Hematopoietic multipotent progenitor cell treated with erythropoietin and hydrocortisone succinate and interleukin-3 and kit ligand, for 8 days (in vitro differentiated cells): ENCODE results near the gene BAIAP2L2.
"Not testable (repeated sequence)": the region's sequence is repeated elsewhere in the genome, so short reads cannot be mapped to it uniquely, and the experiment has no call there.

Experiments
- DNase-seq: peaks from one replicate; pipeline ENCODE4 v3.0.0-alpha.2; 2015

The BAIAP2L2 gene, protein sequence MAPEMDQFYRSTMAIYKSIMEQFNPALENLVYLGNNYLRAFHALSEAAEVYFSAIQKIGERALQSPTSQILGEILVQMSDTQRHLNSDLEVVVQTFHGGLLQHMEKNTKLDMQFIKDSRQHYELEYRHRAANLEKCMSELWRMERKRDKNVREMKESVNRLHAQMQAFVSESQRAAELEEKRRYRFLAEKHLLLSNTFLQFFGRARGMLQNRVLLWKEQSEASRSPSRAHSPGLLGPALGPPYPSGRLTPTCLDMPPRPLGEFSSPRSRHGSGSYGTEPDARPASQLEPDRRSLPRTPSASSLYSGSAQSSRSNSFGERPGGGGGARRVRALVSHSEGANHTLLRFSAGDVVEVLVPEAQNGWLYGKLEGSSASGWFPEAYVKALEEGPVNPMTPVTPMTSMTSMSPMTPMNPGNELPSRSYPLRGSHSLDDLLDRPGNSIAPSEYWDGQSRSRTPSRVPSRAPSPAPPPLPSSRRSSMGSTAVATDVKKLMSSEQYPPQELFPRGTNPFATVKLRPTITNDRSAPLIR

DNA sequence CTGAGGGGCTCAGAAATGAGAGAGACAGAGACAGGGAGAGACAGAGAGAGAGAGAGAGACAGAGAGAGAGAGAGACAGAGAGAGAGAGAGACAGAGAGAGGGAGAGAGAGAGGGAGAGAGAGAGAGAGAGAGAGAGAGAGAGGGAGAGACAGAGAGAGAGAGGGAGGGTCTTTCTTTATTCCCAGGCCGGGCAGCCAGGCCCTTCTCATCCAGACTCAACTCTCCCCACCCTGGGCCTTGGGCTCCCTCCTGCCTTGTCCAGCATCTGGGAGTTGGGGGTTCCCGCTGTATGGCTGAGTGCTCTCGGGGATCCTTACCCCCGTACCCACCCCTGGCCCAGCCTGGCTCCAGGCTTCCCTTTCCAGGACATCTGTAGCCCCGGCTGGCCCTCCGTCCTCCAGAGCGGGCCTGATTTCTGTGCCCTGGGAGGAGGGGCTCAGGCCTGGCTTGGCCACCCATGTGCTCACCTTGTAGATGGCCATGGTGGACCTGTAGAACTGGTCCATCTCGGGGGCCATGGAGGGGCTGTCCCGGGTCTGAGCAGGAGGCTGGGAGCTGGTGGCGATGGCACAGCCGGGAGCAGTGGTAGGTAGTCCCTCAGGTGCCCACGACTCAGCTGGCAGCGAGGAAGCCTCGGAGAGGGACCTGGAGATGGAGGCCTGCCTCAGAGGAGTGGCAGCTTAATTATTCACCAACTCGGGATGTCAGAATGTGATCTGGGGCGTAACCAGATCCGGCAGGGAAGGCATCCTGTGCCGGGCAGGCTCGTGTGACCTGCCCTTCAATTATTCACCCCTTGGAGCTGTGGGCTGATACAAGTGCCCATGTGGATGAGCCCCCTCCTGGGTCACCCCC, at the start of gene BAIAP2L2:
BAIAP2L2 (minus strand) TSS at position 677 of the 855 bp plus-strand sequence; CDS start at position 518, 159 bp downstream.
- no peak for DNase-seq

DNA sequence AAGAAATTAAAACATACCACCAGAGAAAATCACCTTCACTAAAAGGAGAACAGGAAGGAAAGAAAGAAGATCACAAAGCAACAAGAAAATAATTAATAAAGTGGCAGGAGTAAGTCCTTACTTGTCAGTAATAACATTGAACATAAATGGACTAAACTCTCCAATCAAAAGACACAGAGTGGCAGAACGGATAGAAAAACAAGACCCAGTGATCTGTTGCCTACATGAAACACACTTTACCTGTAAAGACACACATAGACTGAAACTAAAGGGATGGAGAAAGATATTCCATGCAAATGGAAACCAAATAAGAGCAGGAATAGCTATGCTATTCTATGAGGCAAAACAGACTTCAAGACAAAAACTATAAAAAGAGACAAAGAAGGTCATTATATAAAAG, 45.2 kb upstream of the BAIAP2L2 start:
- DNase-seq, result no peak

DNA sequence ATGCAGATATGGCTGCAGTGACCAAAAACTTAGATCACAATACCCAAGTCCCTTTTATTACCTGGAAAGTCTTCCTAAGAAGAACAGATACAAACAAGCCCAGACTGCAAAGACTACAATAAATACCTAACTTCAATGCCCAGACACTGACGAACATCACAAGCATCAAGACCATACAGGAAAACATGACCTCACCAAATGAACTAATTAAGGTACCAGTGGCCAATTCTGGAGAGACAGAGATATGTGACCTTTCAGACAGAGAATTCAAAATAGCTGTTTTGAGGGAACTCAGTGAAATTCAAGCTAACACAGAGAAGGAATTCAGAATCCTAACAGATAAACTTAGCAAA, 44.1 kb upstream of the BAIAP2L2 start:
- not testable (repeated sequence) for DNase-seq

DNA sequence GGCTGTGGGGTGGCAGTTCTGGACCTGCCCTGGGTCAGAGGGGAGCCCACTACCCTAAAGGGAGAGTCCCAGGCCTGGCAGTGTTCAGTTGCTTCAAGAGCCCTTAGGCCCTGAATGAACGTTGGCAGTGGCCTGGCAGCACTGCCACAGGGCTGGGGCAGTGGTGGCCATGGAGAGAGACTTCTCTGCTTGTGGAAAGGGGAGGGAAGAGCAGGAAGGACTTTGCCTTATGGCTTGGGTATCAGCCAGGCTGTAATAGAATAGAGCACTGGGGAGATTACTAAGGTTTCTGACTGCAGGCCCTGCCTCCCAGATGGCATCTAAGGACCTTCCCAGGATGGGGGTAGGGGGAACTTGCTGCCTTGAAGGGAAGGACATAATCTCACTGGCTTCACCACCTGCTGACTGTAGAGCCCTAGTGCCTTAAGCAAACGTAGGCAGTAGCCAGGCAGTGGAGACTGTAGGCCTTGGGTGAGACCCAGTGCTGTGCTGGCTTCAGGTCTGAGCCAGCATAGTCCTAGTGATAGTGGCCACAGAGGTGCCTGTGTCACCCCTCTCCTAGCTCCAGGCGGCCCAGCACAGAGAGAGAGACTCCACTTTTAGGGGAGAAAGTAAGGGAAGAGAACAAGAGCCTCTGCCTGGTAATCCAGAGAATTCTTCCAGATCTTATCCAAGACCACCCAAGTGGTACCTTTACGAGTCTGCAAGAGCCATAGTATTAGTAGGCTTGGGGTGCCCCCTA, 43.5 kb upstream of the BAIAP2L2 start:
- peak; percentile 44 for DNase-seq

DNA sequence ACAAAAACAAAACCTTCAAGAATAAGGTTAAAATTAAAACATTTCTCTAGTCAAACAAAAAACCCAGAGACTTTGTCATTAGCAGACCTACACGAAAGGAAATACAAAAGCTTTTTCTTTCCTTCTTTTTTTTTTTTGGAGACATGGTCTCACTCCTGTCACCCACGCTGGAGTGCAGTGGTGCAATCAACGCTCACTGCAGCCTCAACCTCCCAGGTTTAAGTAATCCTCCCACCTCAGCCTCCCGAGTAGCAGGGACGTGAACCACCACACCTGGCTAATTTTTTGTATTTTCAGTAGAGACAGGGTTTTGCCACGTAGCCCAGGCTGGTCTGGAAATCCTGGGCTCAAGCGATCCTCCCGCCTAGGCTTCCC, 40.6 kb upstream of the BAIAP2L2 start:
- DNase-seq, result no peak

DNA sequence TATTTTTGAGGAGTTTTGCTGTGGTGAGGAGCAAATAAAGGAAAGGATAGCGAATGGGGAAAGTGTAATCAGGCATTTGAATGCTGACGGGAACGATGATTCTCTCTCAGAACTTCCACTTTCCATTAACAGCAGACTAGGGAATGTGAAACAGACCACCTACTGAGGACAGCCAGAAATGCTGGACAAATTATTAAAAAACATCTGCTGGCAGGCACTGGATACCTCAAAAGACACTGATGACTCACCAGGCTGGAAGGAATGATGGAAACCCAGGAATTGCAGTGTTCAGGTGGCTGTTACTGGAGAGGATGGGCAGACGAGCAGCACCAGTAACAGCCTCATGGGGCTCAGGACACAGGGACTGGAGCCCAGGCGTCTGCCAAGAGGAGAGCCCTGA, 37.8 kb upstream of the BAIAP2L2 start:
- no peak for DNase-seq

DNA sequence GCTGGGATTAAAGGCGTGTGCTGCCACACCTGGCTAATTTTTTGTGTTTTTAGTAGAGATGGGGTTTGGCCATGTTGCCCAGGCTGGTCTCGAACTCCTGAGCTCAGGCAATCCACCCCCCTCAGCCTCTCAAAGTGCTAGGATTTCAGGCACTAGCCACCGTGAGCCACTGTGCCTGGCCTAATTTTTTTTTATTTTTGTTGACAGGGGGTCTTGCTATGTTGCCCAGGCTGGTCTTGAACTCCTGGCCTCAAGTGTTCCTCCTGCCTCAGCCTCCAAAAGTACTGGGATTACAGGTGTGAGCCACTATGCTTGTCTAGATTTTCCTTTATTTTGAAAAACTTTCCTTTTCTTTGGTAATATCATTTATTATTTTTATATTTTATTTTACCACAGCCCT, 35.7 kb upstream of the BAIAP2L2 start:
- DNase-seq, result not testable (repeated sequence)

DNA sequence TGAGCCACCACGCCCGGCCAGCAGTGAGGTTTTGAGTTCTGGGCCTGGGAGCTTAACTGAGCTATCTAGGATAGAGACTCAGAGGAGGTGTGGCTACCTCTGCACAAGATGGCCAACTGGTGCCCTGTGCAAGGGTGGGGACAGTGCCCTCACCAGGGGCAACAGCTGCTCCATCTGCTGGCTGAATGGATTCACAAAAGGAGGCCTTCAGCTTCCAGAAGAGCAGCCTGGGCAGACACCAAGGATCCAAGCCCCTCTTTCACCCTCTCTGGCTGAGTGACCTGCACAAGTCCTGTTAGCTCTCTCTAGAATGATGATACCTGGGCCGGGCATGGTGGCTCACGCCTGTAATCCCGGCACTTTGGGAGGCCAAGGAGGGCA, 33.5 kb upstream of the BAIAP2L2 start:
- peak; percentile 86 for DNase-seq

DNA sequence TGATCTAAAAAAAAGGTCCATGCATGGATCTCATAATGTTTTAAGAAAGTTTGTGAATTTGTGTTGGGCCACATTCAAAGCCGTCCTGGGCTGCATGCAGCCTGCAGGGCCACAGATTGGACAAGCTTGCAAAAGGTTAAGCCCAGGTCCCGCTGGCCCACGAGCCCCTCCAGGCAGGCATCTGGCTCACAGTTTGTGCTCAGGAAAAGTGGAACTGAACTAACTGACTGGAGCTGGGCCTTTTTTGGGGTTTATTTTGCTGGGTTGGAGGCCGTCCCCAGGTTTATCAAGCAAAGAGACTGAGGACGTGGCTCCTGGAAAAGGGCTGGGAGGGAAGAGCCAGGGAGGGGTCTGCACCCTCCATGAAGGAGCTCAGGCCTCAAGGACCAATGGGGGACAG, 32.1 kb upstream of the BAIAP2L2 start:
- DNase-seq, result peak; percentile 25

DNA sequence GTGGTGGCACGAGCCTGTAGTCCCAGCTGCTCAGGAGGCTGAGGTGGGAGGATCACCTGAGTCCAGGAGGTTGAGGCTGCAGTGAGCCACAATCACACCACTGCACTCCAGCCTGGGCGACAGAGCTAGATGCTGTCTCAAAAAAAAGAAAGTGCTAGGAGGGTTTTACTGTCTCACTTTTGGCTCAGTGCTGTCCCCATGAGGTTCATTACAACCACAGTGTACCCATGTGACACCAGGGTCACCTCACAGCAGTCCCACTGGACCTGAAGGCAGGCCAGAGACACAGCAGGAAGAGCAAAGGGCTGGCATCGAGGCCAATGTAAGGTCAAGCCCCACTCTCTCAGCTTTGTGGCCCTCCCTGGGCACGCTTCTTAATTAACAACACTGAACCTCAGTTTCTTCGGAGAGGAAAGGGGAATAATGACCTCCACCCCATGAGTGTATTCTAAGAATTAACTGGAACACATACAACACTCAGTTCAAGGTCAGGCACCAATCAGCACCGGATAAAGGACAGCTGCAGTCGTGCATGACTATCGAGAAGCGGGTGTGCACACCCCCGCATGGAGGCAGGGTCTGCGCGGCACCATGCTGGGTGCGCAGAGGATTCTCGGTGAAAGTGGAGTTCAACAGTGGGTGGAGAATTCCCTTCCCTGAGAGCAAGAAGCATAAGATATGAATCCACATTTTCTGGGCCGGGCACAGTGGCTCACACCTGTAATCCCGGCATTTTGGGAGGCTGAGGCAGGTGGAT, 30.9 kb upstream of the BAIAP2L2 start:
- peak; percentile 63 for DNase-seq

DNA sequence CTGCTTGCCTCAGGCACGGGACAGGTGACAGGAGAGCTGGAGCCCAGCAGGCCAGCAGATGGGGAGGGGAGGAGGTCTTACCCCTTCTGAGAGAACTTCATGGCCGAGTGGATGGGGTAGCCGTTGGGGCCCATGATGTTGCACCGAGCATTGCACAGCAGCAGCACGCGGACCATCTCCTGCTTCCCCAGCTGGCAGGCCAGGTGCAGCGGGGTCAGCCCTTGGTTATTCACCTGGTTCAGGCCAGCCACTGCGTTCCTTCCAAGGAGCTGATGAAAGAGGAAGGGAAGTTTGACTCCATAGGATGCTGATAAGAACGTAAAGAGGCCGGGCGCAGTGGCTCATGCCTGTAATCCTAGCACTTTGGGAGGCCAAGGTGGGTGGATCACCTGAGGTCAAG, 29.4 kb upstream of the BAIAP2L2 start:
- no peak for DNase-seq

DNA sequence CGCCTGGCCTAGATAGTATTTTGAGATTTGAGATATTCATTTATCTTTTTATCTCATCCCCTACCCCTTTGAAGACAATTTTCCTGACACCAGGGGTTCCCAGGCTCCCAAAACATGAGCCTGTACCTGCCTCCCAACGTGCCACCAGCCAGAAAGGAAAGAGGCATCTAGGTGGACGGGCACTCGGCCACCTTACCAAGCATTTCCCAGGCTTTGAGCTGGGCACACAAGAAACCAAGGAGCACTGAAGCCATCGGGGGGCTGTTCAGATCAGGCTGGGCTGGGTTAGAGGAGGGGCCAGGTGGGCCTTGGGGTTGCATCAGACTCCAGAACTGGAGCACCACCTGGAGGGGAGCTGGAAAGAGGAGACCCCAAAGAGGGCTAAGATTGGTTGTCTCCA, 28.5 kb upstream of the BAIAP2L2 start:
- no peak for DNase-seq

DNA sequence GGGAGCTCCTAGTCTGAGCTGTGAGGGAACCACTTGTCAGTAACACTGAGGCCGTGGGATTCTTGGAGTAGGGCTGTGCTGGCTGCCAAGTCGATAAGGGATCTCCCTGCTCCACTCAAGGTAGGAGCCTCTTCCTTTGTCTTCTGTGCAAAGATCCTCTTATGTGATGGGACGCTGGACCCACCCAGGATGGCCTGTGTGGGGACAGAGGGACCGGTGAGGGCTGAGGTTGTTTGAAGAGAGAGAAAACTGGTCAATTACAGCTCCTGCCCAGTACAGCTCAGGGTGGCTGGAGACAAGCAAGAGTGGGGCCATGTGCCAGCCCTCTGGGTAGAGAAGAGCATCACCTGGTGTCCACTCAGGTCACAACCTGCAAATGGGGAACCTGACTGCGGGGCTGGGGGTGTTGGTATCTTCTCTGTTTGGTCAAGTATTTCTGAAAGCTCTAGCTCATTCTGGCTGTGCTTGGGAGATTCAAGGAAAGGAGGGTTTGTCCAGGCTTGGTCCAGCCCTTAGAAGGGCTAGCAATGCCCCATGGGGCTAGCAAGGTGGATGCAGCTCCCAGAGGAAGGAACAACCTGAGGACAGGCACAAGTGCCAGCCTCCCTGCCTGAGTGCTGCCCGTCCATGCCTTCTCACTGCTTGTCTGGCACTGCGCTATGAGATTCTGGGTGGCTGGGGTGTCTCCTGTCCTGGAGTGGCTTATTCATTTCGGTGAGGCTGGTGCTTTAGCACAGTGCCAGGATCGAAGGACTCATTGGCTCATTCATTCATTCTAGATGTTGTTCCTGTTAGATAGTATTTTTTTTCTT, 27.6 kb upstream of the BAIAP2L2 start:
- DNase-seq, result no peak

DNA sequence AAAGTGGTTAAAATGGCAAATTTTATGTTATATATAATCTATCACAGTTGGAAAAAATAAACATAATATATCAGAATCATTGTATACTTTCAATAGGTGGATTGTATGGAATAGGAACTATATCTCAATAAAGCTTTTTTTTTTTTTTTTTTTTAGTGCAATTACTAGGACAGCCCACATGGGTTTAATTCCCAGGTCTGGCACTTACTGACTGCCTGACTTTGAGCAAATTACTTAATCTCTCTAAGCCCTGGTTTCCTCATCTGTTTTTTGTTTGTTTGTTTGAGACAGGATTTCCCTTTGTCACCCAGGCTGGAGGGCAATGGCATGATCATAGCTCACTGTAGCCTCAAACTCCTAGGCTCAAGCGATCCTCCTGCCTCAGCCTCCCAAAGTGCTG, 26.1 kb upstream of the BAIAP2L2 start:
- DNase-seq, result peak; percentile 21

DNA sequence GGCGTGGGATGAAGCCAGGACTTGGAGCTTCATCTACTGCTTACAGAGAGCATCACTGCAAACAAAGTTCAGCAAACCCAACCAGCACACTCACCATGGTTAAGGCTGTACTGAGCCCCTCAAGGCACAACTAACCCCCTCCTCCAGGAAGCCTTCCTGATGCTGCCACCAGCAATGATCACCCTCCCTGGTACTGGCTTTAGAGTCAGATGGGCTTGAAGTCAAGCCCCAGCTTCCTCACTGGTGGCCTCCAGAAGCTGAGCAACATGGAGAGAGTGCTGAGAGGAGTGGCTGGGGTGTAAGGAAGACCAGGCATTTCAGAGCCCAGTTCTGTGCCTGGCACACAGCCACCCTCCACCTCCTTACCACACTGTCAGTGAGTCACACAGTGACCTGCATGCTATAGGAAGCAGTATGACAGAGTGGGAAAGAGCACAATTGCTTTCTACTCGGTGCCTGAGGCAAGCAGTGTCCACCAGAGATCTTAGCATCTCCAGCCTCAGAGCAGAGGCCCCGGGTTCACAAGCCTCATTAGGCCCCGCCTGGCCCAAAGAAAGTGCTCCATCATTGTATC, 24.7 kb upstream of the BAIAP2L2 start:
- DNase-seq, result peak; percentile 91

DNA sequence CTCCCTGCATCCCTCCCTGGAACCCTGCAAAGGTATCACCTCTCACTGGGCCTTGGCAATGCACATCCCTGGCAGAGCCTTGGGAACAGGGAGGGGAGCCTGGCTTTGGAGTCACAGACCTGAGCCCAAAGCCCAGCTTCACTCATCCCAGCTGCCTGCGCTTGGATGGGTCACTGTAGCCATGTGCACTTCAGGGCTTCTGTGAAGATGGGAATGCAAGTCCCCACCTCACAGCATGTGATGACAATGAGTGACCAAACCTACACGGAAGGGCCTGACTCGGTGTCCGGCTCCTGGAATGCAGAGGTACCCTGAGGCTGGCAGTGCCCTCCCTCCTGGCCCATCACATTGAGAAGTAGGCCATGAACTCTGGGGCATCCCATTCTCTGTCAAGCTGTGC, 22.8 kb upstream of the BAIAP2L2 start:
- no peak for DNase-seq

DNA sequence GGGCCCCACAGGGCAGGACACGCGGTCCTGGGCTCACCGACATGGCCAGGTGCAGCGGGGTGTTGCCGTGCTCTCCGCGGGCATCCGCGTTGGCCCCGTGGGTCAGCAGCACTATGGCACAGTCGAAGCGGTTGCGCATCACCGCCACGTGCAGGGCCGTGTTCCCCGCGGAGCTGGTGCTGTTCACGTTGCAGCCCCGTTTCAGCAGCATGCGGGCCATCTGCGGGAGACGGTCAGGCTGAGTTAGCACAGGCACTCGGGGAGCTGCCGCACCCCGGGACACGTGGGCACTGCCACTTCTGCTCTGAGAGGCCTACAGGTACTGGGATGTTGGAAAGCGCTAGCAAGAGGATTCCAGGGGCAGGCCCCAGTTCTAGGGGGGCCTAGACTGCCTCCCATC, 22.3 kb upstream of the BAIAP2L2 start:
- no peak for DNase-seq

DNA sequence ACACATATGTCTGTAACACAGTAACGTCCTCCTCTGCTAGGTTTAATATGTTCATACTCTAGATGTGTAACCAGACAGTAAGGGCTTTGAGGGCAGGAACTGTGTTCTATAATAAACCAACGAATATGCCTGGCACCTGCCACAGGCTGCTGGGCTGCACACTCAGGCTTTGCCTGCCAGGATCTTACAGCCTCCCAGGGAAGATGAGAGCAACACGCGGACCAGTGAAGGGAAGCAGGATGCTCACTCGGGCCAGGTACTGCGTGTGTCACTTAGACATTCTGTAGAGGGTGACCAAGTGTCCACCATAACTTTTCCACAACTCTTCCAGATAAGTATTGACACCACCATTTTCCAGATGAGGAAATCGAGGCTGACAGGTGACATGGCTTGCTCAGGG, 21.7 kb upstream of the BAIAP2L2 start:
- no peak for DNase-seq

DNA sequence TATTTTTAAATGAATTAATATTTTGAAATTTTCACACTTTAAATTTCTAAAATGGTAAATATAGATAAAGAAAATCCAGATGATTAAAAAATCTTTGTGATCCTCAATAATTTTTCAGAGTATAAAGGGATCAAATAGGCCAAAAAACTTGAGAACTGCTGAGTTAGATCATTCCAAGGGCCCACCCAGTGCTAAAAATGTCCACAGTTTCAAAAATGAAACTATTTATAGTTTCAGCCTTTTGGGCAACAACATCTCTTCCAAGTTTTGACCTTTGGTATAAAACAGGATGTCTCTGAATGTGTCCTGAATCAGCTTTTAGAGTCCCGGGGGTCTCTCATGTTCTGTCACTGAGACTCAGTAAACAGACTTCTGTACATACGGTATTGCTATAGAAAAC, 20.9 kb upstream of the BAIAP2L2 start:
- no peak for DNase-seq

DNA sequence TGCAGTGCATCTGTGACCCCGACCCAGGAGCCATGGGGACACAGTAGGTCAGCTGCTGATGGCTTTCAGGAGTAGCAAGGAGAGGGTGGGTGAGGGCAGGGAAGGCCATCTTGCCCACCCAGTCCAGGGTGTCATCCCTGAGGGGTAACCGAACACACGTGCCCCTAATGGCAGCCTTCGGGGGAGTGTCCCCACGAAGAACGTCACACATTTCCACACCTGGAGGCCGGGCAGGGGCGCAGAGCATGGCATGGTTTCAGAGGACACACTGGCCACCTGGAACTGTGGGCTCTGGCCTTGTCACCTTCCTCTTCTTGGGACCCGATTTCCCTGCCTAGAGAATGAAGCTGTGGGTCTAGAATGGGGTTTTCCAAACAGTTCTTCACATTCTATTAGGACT, 19.4 kb upstream of the BAIAP2L2 start:
- no peak for DNase-seq

DNA sequence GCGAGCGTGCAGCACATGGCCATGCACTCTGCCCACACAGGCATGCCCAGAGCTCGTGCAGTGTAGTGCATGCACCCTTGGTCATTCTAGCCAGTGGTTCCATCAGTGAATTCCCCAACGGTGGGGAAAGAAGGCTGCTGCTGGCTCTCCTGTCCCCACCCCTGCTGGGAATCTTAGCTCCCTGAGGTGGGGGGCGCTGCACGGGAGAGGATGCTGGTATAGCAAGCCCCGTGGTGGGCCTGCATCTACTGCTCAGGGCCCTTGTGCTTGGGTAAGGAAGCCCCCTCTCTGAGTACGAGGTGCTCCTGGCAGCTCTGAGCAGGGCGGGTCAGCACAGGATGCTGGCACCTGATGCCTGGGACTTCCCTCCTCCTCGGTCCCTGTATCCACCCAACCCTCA, 18.5 kb upstream of the BAIAP2L2 start:
- DNase-seq, result no peak
